ENCODE data around the gene CIAO2A.

GRCh38 chr15:64068133-64068532 lies 25.5 kb downstream of the CIAO2A start:
- no peak for TF ChIP-seq POLR2A (IDR thresholded peaks at IDR 0.05)
- no peak for TF ChIP-seq CTCF (IDR thresholded peaks at IDR 0.05)
